Right lobe of liver (tissue), 6 donors: ENCODE results near the gene BMPER. TPM values are rescaled to one million over a fixed set of nuclear protein-coding genes. Genes with fewer than 3 reads are reported as not detected.
A peak's percentile ranks its signal among the peaks of the same experiment; 100 is the strongest.

Experiments
- ATAC-seq, 4 donors: fragments of 200-7000 bp; cut with Tn5 transposase; one replicate each; pipeline ENCODE4 v1.9.1; 2020; ENCODE audit warnings: mild to moderate bottlenecking in 4 of 4, moderate library complexity in 4 of 4
- DNase-seq, 3 donors: peaks; one replicate each; pipeline ENCODE4 v3.0.0-alpha.2; 2020
- H3K27ac ChIP-seq, 3 donors: fragments of 200-600 bp; one replicate each; pipeline ENCODE4 v1.8.0; 2022
- H3K27me3 ChIP-seq, 2 donors: fragments of 200-600 bp; one replicate each; pipeline ENCODE4 v1.8.0; 2022
- H3K36me3 ChIP-seq, 4 donors: fragments of 200-600 bp; sonication (generic) in 1 of 4; one replicate each; pipeline versions ENCODE4 v1.5.1 to v1.8.0; 2017 to 2022; ENCODE audit warnings: control low read depth in 1 of 4
- H3K4me1 ChIP-seq, 4 donors: fragments of 200-600 bp; sonication (generic) in 1 of 4; one replicate each; pipeline versions ENCODE4 v1.5.1 to v1.8.0; 2017 to 2022; ENCODE audit warnings: control low read depth in 1 of 4
- H3K4me3 ChIP-seq, 3 donors: fragments of 200-600 bp; one replicate each; pipeline ENCODE4 v1.8.0; 2022
- H3K9me3 ChIP-seq, 4 donors: fragments of 200-600 bp; sonication (generic) in 1 of 4; one replicate each; pipeline versions ENCODE4 v1.5.1 to v1.8.0; 2017 to 2022; ENCODE audit warnings: control low read depth in 1 of 4
- CTCF ChIP-seq, 4 donors: fragments of 200-600 bp in 3 of 4; fragments of 450-650 bp in 1 of 4; IDR thresholded peaks; one replicate each; pipeline versions ENCODE4 v1.5.1 to v1.8.0; 2016 to 2022; ENCODE audit warnings: antibody characterized with exemption in 4 of 4, mild to moderate bottlenecking in 2 of 4
- POLR2A ChIP-seq: fragments of 450-650 bp; IDR thresholded peaks from one replicate; pipeline ENCODE4 v1.6.1; 2017; ENCODE audit warnings: antibody characterized with exemption, mild to moderate bottlenecking
- WGBS: methylation state at CpG from one replicate; pipeline ENCODE4 v1.1.6; 2018; ENCODE audit warnings: low coverage, low lambda C conversion rate; ENCODE audit not compliant: insufficient coverage; ENCODE audit errors: missing lambda C conversion rate; 5-methylcytosine and 5-hydroxymethylcytosine counted together
- intact Hi-C, 2 donors: fragments of 100-400 bp; cut with DNase I; formaldehyde crosslinking; loops; one replicate each; pipeline versions ENCODE4 v1.11.2 to v1.14.1; 2022
- total RNA-seq, 6 experiments: library from RNA; depleted of rRNA in 2 of 6; stranded (reverse); fragments of >200 nt in 2 of 6; fragmentation: NEBNext Ultra II Directional in 3 of 6; extraction: Animal tissue kit (Norgen Biotek cat#: 25700) in 3 of 6; gene quantifications; one replicate each; pipeline versions ENCODE4 v1.1.0 to v1.2.4, GENCODE V29; 2016 to 2023
- donor health status: DM: no; HTN: yes; CAD: no.
- donor health status: DM: no; HTN: no; CAD: no.
- donor health status: DM: no; HTN: no; CAD: no.
- donor health status: DM: no; HTN: yes; CAD: no.
- donor health status: DM: no; HTN: yes; CAD: no.

Gene BMPER
- total RNA-seq, 6 experiments from 2014 or later: 5.8 to 17.1 (median 10.4) TPM

DNA sequence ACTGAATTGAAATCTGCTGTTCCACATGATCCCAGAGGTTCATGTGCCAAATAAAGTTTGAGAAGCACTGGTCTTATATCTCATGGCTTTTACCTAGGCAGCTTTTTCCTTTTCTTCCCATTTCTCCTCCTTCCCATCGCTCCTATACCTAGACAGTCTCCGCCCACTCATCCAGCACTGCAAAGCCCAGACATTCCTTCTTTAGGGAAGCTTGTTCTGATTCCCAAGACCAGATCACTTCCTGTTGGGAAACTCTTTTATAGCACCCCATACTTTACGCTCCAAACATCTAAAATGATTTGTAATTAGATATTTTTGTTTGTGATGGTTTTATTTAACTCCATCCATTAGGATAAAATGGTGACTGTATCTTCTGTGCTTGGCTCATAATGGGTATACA, 75.9 kb downstream of the BMPER start:
- ATAC-seq (no peak), DNase-seq (no peak)
- TF ChIP-seq POLR2A (no peak), CTCF (IDR thresholded peaks at IDR 0.05) (no peak)
- Histone ChIP-seq H3K4me1 (no peaks in the 10 kb centered on the region), H3K9me3 (no peaks in the 10 kb centered on the region), H3K36me3 (no peaks in the 10 kb centered on the region), H3K4me3 (no peak overlapping the region), H3K27ac (no peak overlapping the region), H3K27me3 (no peaks in the 10 kb centered on the region)
- 57% methylated on average over 3 of the region's 3 CpGs for WGBS
- intact Hi-C loops: no loop called here

DNA sequence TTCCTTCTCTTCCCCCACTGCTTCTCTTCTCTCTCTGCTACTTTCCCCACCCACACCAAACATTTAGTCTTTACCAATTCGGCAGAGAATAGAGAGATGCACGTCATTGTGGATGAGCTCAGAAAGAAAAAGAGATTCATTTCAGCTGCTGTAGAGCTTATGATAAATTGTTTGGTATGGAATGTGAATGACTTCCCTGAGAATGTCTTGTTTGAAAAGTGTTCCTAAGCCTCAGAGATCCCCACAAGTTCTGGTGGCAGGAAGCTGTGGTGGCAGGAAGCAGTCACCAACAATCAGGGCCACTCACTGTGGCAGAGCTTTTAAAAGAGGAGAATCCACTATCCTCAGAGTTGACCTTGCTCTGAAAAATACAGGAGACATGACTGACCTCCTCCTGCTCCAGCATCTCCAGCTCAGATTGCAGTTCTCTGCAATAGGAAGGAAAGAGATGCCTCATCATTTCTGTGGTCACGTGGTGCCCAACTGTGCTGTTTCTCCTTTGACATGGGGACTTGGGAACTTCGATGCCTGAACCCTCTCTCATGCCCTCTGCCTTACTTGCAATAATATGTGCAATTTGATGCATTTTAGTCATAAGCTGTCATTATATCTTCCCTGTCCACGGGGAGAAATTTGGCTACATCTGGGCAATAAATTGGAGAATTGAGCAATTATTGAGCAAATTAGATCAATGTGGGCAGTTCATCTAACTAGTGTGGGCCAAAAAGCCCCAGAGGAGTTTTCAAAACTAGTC, 76.5 kb downstream of the BMPER start:
- WGBS: 49% methylated on average over 5 of the region's 5 CpGs
- intact Hi-C loops: no loop called here
- TF ChIP-seq POLR2A (no peak), CTCF (IDR thresholded peaks at IDR 0.05) (no peak)

DNA sequence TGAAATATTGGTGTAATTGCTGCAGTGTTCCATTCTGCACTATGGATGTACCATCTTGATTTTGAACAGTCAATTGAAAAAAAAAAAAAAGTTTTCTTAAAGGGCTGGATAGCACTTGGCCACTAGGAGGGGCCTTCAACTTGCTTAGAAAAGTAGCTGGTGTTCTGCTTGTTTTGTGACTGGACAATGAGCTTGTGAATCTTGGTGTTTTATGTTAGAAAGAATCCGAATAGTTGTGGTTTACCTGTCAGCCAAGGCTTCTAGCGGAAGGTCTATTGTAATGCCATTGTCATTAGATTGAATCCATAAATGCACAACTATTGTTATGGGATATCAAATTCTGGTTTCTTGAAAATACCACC, 77.1 kb downstream of the BMPER start:
- no peak overlapping the region for H3K4me3 ChIP-seq
- no peaks in the 10 kb centered on the region for H3K27me3 ChIP-seq
- H3K4me1 ChIP-seq: no peaks in the 10 kb centered on the region
- WGBS: 60% methylated on average over 2 of the region's 2 CpGs
- no peak for DNase-seq
- no peak overlapping the region for H3K27ac ChIP-seq
- intact Hi-C loops: no loop called here
- peak in 1 of 4 donors; percentile 31 for ATAC-seq
- TF ChIP-seq CTCF (IDR thresholded peaks at IDR 0.05) (peak in 3 of 4 donors; percentile 12 to 38 (median 23)), POLR2A (no peak)
- H3K9me3 ChIP-seq: no peaks in the 10 kb centered on the region
- H3K36me3 ChIP-seq: no peaks in the 10 kb centered on the region

More for the DNA sequence above, 76.5 kb downstream of the BMPER start:
- ATAC-seq (no peak), DNase-seq (no peak)
- Histone ChIP-seq H3K9me3 (no peaks in the 10 kb centered on the region), H3K4me3 (no peak overlapping the region), H3K36me3 (no peaks in the 10 kb centered on the region), H3K27me3 (no peaks in the 10 kb centered on the region), H3K4me1 (no peaks in the 10 kb centered on the region), H3K27ac (no peak overlapping the region)

DNA sequence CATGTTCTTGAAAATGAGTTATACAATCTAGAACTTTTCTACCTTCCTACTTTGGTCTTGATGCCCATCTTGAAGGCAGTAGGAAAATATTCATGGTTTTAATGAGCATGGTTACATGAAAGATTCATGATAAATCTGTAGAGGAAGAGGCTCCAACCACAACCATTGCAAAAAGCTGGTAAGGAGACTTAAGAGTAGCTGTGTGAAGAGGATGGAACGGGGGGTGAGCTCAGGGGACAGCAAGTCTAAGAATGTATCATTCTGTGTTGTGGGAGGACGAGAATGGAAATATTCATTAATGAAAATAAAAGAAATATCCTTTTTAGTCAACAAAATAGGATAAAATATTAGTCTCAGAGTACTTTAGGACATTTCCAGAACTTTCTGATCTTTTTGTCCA, 81.1 kb downstream of the BMPER start:
- TF ChIP-seq CTCF (IDR thresholded peaks at IDR 0.05): no peak
- TF ChIP-seq POLR2A: no peak
- Histone ChIP-seq H3K27ac (no peak overlapping the region), H3K36me3 (no peaks in the 10 kb centered on the region), H3K27me3 (no peaks in the 10 kb centered on the region), H3K9me3 (no peaks in the 10 kb centered on the region), H3K4me3 (no peak overlapping the region), H3K4me1 (no peaks in the 10 kb centered on the region)
- intact Hi-C loops: no loop called here
- WGBS: 39% methylated on average over 2 of the region's 2 CpGs
- DNase-seq: no peak
- no peak for ATAC-seq
